ENCODE data around the gene GPR149.
A peak's percentile ranks its signal among the peaks of the same experiment; 100 is the strongest.

Gene GPR149

GRCh38 chr3:154345422-154346122 lies 84.4 kb downstream of the GPR149 start:
- DNase-seq = no peak

GRCh38 chr3:154338570-154338969 lies 91.4 kb downstream of the GPR149 start:
- no peak for DNase-seq

DNA sequence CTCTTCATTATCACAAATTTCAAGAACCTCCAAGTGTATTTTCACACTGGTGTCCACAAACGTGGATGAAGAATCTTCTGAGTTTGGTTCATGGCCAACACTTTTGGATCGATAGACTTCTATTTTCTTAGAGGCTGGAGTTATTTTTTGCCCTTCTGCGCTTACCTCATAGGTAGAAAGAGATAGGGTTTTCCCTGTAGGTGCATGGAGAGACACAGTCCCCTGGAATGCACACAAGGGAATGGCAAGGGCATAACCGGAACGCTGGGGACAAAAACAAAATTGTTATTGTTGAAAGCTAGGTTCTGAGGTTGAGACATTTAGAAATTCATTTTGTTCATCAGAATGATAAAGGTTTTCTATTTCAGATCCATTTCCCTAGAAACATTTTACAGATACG lies 92.0 kb downstream of the GPR149 start:
- no peak for DNase-seq

DNA sequence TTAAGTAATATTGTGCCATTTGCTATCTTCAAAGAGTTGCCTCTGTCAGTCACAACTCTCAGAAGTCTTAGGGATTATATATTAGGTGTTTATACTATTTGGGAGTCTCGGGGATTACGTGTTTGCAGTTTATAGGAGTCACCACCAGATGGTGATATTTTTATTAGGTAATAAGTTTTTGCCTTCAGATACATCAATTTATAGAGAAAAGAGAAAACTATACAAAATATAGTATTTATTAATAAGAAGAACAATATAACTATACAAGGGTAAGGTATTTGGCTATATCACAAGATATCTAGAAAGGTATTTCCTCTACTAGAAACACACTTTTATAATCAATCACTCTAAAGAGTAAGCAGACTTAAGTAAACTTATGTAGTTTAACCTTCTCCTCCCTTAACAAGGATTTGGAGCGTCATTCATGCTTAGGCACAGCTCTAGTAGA lies 95.0 kb downstream of the GPR149 start:
- no peak for DNase-seq

GRCh38 chr3:154327871-154328270 lies 102.1 kb downstream of the GPR149 start:
- DNase-seq = no peak

- no peak for DNase-seq
Measured at GRCh38 chr3:154324919-154325318, 105.1 kb downstream of the GPR149 start.

- peak; percentile 82 for DNase-seq
Measured at GRCh38 chr3:154323891-154324738, 105.9 kb downstream of the GPR149 start, which contains the start of gene DHX36. Gene DHX36 (minus strand): TSS chr3:154324487. CDS start chr3:154324416, 71 bp downstream.

DNA sequence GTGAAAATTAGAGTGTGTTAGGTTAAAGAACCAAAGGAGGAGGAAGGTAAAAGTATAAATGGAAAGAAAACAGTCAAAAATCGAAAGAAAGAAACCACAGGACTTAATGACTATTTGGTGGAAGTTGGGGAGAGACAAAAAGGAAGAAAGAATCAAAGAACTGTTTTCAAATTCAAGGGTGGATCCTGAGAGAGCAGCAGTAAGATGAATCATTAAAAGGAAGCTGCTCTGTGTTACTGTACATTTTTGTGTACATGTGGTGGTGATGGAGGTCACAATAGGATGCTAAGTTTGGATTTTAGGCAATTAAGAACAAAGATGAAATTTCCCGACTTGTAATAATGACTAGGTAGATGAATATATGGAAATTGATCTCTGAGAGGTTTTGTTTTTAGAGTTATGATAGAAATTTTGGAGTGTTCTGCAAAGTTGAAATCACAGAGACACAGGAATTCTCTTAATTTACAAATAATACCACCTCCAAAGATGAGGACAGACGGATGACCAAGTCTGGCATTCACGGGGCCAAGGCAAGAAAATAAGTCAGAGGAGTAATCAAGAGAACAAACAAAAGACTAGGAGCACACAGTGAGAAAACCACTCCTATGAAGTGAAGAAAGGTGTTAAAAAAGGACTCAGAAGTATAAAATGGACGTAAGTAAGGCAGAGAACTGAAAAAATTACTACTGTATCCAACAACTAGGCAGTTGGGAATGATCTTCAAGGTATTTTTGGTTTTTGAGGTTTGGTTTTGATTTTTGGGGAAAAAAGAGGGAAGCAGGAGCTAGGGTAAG lies 112.8 kb downstream of the GPR149 start:
- DNase-seq = no peak

- DNase-seq = no peak
Measured at GRCh38 chr3:154314152-154314551, 115.8 kb downstream of the GPR149 start.

DNA sequence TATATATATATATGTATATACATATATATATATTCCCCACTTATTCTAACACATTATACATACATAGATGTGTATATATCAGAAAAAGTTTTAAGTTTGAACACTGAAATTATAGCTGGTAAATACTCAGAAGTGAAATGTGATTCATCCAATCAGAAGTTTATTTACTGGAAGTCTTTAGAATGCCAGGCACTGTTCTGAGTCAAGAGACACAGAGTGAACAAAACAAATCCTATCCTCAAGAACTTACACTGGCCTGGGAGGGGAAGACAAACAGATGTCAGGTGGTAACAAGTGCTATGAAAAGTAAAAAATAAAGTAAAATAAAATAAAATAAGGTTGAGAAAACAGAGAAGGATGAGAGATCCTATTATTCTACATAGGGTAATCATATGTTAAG lies 119.2 kb downstream of the GPR149 start:
- no peak for DNase-seq

GRCh38 chr3:154307363-154307762 lies 122.6 kb downstream of the GPR149 start:
- no peak for DNase-seq

- no peak for DNase-seq
Measured at GRCh38 chr3:154304936-154305335, 125.1 kb downstream of the GPR149 start.

DNA sequence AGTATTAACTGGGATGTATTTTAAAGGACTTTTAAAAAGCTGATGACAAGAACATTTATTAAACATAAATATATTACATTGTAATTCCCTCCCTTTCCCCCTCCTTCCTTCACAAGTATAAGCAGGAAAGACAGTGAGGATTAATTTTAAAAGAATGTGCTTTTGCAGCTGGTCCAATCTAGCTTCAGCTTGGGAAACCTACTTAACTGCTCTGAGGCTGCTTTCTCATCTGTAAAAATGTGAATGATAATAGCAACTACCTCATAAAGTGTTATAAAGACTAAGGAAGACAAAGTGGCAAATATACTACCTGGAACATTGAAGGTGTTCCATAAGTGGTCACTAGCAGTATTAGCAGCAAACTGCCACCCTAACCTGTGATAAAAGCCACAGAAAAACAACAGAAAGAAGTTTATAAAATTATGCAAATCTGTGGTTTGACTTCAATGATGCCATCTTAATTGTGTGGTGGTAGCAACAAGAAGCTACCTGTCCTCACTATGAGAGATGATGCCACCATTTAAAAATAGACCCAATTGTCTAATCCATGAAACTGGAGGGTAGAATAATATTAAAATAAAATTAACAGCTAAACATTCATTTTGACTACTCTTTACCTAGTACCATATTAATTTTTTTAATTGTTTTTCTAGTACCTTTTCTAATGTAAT lies 125.7 kb downstream of the GPR149 start:
- no peak for DNase-seq

- DNase-seq = no peak
Measured at GRCh38 chr3:154301561-154301960, 128.4 kb downstream of the GPR149 start.

DNA sequence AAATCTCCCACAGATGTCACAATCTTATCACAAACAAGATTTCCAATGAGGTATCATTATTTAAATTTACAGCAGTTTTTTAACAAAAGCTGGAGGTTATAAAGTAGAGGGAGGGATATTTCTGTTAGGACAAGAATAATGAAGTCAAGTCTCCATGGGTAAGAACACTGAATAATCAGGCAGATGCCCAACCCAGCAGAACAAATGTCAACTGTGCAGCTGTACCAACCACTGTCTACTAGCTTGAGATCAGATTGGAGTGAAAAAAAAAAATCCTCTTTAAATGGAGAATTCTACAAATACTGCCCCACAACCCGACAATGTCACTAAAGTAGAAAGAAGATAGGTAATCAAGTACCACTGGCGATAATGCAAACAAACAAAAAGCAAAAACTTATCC lies 136.0 kb downstream of the GPR149 start:
- no peak for DNase-seq

- DNase-seq = no peak
Measured at GRCh38 chr3:154290187-154290586, 139.8 kb downstream of the GPR149 start.

Data from activated effector memory CD4-positive, alpha-beta T cell treated with Interleukin-2 at 50 U/mL for 16 hours (primary cell).